ENCODE results near the gene HTR1D. TPM values are rescaled to one million over a fixed set of nuclear protein-coding genes. Genes with fewer than 3 reads are reported as not detected.

HTR1D gene
- total RNA-seq, 4 donors from 2014 or later: not detected

DNA sequence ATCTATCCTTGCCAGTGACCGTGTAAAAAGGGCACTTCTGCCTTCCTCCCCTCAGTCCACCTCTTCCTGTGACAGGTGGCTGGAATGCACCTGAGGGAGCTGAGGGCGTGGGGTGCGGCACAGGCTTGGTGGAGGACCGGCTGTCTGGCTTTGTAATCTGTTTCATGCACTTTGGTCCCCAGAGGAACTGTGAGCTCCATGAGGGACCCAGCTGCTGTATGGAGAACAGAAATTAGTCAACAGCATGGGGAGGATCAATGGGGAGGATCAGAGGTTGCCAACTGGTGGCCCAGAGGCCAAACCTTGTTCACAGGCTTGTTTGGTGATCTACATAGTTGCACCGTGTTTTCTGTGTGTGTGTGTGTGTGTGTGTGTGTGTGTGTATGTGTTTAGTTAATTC is 29.7 kb downstream of the HTR1D start:
- TF ChIP-seq, protein P1, sequence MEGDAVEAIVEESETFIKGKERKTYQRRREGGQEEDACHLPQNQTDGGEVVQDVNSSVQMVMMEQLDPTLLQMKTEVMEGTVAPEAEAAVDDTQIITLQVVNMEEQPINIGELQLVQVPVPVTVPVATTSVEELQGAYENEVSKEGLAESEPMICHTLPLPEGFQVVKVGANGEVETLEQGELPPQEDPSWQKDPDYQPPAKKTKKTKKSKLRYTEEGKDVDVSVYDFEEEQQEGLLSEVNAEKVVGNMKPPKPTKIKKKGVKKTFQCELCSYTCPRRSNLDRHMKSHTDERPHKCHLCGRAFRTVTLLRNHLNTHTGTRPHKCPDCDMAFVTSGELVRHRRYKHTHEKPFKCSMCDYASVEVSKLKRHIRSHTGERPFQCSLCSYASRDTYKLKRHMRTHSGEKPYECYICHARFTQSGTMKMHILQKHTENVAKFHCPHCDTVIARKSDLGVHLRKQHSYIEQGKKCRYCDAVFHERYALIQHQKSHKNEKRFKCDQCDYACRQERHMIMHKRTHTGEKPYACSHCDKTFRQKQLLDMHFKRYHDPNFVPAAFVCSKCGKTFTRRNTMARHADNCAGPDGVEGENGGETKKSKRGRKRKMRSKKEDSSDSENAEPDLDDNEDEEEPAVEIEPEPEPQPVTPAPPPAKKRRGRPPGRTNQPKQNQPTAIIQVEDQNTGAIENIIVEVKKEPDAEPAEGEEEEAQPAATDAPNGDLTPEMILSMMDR (IDR thresholded peaks at IDR 0.05; ENCODE audit: low read depth): no peak

DNA sequence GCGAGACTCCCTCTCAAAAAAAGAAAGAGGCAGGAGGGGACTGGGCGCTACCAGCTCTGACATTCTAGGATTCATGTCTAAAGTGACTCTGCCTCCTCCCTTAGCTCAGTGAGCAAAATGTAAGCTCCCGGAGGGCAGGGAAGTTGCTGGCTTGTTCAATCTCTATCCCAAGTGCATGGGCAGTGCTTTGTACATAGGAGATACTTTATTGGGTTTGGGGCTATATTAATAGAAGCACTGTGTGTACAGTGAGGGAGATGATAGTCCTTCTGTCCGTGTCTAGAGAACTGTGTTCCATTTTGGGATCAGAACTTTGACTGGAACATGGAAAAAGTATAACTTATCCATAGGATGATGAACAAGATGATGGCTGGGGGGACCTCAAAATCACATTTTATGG is 31.9 kb downstream of the HTR1D start:
- TF ChIP-seq, protein P1 (IDR thresholded peaks at IDR 0.05; ENCODE audit: low read depth): no peak

GRCh38 chr1:23184212-23184934 is 32.9 kb downstream of the HTR1D start:
- TF ChIP-seq, protein P1 (IDR thresholded peaks at IDR 0.05; ENCODE audit: low read depth): no peak

GRCh38 chr1:23179862-23180261 is 37.4 kb downstream of the HTR1D start:
- TF ChIP-seq, protein P1 (IDR thresholded peaks at IDR 0.05; ENCODE audit: low read depth): no peak

DNA sequence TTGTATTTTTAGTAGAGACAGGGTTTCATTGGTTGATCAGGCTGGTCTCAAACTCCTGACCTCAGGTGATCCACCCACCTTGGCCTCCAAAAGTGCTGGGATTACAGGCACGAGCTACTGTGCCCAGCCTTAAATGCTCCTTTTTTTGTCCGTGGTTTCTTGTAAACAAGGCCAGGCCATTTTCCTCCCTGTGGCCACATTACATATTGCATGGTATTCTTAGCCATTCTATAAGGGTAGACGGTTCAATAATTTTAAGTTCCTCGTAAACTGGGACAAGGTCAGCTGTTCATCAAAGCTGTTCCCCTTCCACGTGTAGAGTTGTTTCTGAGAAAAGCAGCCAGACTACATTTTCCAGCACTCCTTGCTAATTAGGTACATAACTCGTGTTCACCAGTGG is 38.4 kb downstream of the HTR1D start:
- TF ChIP-seq, protein P1 (IDR thresholded peaks at IDR 0.05; ENCODE audit: low read depth): no peak

DNA sequence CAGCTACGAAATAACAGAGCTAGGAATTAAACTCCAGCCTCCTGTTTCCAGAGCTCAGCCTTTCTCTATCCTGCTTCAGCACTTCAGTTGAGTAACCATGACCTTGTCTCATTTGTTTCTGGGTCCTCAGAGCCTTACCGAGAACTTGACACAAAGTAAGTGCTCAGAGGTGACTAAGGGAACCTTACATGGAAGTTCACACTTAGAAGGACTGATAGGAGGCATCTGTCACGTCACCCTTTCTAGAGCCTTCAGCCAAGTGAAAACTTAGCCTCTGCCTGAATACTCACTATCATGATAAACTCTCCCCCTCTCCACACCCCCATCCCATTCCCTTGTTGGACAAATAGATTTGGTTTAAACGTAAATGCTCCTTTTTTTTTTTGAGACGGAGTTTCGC is 38.9 kb downstream of the HTR1D start:
- TF ChIP-seq, protein P1 (IDR thresholded peaks at IDR 0.05; ENCODE audit: low read depth): no peak

GRCh38 chr1:23177438-23178380 is 39.6 kb downstream of the HTR1D start:
- TF ChIP-seq, protein P1 (IDR thresholded peaks at IDR 0.05; ENCODE audit: low read depth): no peak
